Astrocyte of the spinal cord (primary cell): ENCODE data around the gene CHST8.
A peak's percentile ranks its signal among the peaks of the same experiment; 100 is the strongest.

ENCODE experiments used
- DNase-seq: peaks from one replicate; pipeline ENCODE4 v3.0.0; 2011; ENCODE audit warnings: low read depth, low spot score
- H3K4me3 ChIP-seq: 2 replicates; pipeline ENCODE4 v1.5.1; 2011; ENCODE audit warnings: low read depth, mild to moderate bottlenecking, low read length, moderate library complexity
- in situ Hi-C: cut with HindIII; loops from 2 replicates; pipeline ENCODE4 v1.10.0; 2017; ENCODE audit warnings: low sequenced_read_pairs
- TF ChIP-seq, protein P1 (sequence below): IDR thresholded peaks from 2 replicates; pipeline ENCODE4 v1.5.1; 2012; ENCODE audit warnings: low read depth, mild to moderate bottlenecking, low read length, inconsistent platforms

The CHST8 gene

DNA sequence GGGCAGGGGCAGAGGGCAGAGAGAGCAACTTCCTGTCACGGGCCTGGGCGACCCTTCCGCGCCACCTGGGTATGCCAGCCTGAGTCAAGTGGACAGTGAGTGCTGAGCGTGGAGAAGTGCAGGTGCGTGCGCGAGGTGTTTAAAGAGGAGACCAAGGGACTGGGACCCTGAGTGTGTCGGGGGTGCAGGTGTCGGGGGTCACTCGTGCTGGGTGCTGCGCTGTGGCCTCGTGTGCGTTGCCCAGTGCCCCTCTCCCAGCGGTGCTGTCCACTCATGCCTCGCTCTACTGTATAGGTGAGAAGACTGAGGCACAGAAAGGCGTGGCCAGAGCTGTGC is 156.0 kb downstream of the CHST8 start:
- no peak for DNase-seq

GRCh38 chr19:33778089-33778791 is 156.5 kb downstream of the CHST8 start:
- DNase-seq: peak; percentile 57
- in situ Hi-C loops: no loop called here
- TF ChIP-seq, protein P1, sequence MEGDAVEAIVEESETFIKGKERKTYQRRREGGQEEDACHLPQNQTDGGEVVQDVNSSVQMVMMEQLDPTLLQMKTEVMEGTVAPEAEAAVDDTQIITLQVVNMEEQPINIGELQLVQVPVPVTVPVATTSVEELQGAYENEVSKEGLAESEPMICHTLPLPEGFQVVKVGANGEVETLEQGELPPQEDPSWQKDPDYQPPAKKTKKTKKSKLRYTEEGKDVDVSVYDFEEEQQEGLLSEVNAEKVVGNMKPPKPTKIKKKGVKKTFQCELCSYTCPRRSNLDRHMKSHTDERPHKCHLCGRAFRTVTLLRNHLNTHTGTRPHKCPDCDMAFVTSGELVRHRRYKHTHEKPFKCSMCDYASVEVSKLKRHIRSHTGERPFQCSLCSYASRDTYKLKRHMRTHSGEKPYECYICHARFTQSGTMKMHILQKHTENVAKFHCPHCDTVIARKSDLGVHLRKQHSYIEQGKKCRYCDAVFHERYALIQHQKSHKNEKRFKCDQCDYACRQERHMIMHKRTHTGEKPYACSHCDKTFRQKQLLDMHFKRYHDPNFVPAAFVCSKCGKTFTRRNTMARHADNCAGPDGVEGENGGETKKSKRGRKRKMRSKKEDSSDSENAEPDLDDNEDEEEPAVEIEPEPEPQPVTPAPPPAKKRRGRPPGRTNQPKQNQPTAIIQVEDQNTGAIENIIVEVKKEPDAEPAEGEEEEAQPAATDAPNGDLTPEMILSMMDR: peak; percentile 100
- no peak overlapping the region for H3K4me3 ChIP-seq

More for the DNA sequence above, 156.0 kb downstream of the CHST8 start:
- H3K4me3 ChIP-seq: no peak overlapping the region
- in situ Hi-C loops: no loop called here
- TF ChIP-seq, protein P1: no peak

DNA sequence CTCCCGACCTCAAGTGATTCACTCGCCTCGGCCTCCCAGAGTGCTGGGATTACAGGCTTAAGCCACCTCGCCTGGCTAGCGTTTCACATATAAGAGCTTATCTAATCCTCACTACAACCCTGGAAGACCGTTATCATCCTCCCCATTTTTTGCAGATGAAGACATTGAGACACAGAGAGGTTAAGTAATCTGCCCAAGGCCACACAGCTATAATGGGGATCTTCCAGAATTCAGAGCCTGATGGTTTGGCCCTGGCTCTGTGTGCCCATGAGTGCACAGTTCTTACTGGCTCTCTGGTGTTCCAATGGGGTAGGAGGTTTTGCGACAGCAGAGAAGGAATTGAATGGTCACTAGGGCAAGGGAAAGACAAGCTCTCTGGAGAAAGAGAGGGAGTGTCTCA is 158.1 kb downstream of the CHST8 start:
- H3K4me3 ChIP-seq: no peak overlapping the region
- TF ChIP-seq, protein P1: no peak
- in situ Hi-C loops: no loop called here
- no peak for DNase-seq

DNA sequence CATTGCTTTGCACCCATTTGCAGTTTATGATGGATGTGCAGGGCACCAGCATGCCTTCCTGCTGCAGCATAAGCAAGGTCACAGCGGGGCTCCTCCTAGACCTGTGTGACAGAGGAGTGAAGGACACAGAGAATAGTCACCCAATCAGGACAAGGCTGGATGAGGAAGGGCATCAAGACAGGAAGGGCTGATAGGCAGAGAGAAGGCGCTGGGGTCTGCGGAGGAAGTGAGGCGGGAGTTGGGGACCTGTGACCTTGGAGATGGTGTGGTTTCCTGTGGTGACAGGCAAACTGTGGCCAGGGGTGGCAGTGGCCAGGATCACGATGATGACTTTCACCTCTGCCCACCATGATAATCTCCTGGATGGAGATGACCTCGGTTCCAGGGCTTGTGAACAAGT is 158.5 kb downstream of the CHST8 start:
- in situ Hi-C loops: no loop called here
- TF ChIP-seq, protein P1: no peak
- no peak overlapping the region for H3K4me3 ChIP-seq
- no peak for DNase-seq

- in situ Hi-C loops: no loop called here
- H3K4me3 ChIP-seq: no peak overlapping the region
- DNase-seq: no peak
- TF ChIP-seq, protein P1: no peak
These were observed 159.0 kb downstream of the CHST8 start for GRCh38 chr19:33780746-33781145.

GRCh38 chr19:33781415-33781935 is 159.7 kb downstream of the CHST8 start:
- TF ChIP-seq, protein P1: no peak
- no peak overlapping the region for H3K4me3 ChIP-seq
- DNase-seq: no peak
- in situ Hi-C loops: no loop called here
